Endothelial cell of umbilical vein (primary cell): ENCODE results near the gene KRTAP17-1. TPM values are rescaled to one million over a fixed set of nuclear protein-coding genes. Genes with fewer than 3 reads are reported as not detected.

Experiments
- BruUV-seq: library from RNA; stranded (reverse); fragments of 400-500 nt; replicated peaks from 2 replicates; lab custom pipeline; 2021; lab: Mats Ljungman, UMichigan
- CTCF ChIA-PET: fragments of 300-600, 350-600 bp; sonication (Branson Sonifier 250); formaldehyde crosslinking; loops from one replicate; lab custom pipeline; 2021; ENCODE audit warnings: antibody characterized with exemption, inconsistent platforms; lab: Charles Lee
- POLR2A ChIA-PET: fragments of 300-600, 350-600 bp; sonication (Branson Sonifier 250); formaldehyde crosslinking; loops from one replicate; lab custom pipeline; 2021; ENCODE audit warnings: antibody characterized with exemption, inconsistent platforms; lab: Charles Lee
- DNase-seq: peaks from one replicate; pipeline ENCODE4 v3.0.0-alpha.2; 2011; ENCODE audit warnings: low read depth, low spot score
- FAIRE-seq: peaks from 2 replicates; lab custom pipeline; 2011; peaks lifted over from hg19 to GRCh38; lab: Jason Lieb, UNC
- H2AFZ ChIP-seq: 2 replicates; pipeline ENCODE4 v1.6.0; 2012; ENCODE audit warnings: low read depth, low read length, control low read depth, inconsistent platforms
- H3K27ac ChIP-seq: 2 replicates; pipeline ENCODE4 v1.5.1; 2011; ENCODE audit warnings: low read depth, mild to moderate bottlenecking, control low read depth, low read length, moderate library complexity; ENCODE audit not compliant: insufficient read depth
- H3K27me3 ChIP-seq, 2 experiments: 2 replicates each; pipeline versions ENCODE4 v1.6.0 to v1.6.1; 2011; ENCODE audit warnings: low read length in 2 of 2, mixed read lengths in 1 of 2; ENCODE audit not compliant: control insufficient read depth in 2 of 2, insufficient read depth in 2 of 2
- H3K36me3 ChIP-seq, 2 experiments: 2 replicates in 1 of 2; 3 replicates in 1 of 2; pipeline ENCODE4 v1.5.1; 2011; ENCODE audit warnings: low read length in 2 of 2, mild to moderate bottlenecking in 1 of 2, moderate library complexity in 1 of 2; ENCODE audit not compliant: control insufficient read depth in 2 of 2, insufficient read depth in 2 of 2; ENCODE audit errors: extremely low read depth in 1 of 2
- H3K4me1 ChIP-seq: 3 replicates; pipeline ENCODE4 v1.5.1; 2011; ENCODE audit warnings: mild to moderate bottlenecking, low read length; ENCODE audit not compliant: control insufficient read depth, insufficient read depth; ENCODE audit errors: extremely low read depth
- H3K4me2 ChIP-seq: 2 replicates; pipeline ENCODE4 v1.6.1; 2011; ENCODE audit warnings: low read length, control low read depth, mixed read lengths; ENCODE audit not compliant: insufficient read depth
- H3K4me3 ChIP-seq, 3 experiments: fragments of 200-600 bp in 1 of 3; sonication (generic), shearing (Covaris generic) in 1 of 3; replicated peaks in 1 of 3; 2 replicates each; pipeline ENCODE4 v1.5.1; 2011 to 2016; ENCODE audit warnings: control low read depth in 3 of 3, low read length in 3 of 3, mild to moderate bottlenecking in 2 of 3, inconsistent platforms in 1 of 3, low read depth in 1 of 3, moderate library complexity in 1 of 3; ENCODE audit not compliant: insufficient read depth in 1 of 3
- H3K79me2 ChIP-seq: 2 replicates; pipeline ENCODE4 v1.6.0; 2012; ENCODE audit warnings: low read length, inconsistent platforms; ENCODE audit not compliant: control insufficient read depth, insufficient read depth
- H3K9ac ChIP-seq: replicated peaks from 2 replicates; pipeline ENCODE3; 2011; ENCODE audit warnings: low read length, control low read depth; ENCODE audit not compliant: insufficient read depth; ENCODE audit errors: extremely low read depth
- H3K9me1 ChIP-seq: replicated peaks from 3 replicates; pipeline ENCODE4 v1.6.0; 2011; ENCODE audit warnings: mild to moderate bottlenecking, low read length; ENCODE audit not compliant: control insufficient read depth, insufficient read depth; ENCODE audit errors: extremely low read depth
- H3K9me3 ChIP-seq: replicated peaks from 2 replicates; pipeline ENCODE4 v1.5.1; 2012; ENCODE audit warnings: low read length, inconsistent platforms; ENCODE audit not compliant: control insufficient read depth, insufficient read depth
- H4K20me1 ChIP-seq: replicated peaks from 2 replicates; pipeline ENCODE3; 2011; ENCODE audit warnings: mild to moderate bottlenecking, low read length; ENCODE audit not compliant: control insufficient read depth, insufficient read depth; ENCODE audit errors: extremely low read depth
- EZH2 ChIP-seq: IDR thresholded peaks from 2 replicates; pipeline ENCODE4 v1.6.1; 2012; ENCODE audit warnings: borderline replicate concordance, low read depth, mild to moderate bottlenecking, moderate library complexity, low read length, inconsistent platforms; ENCODE audit not compliant: severe bottlenecking
- FOS ChIP-seq: IDR thresholded peaks from 2 replicates; pipeline ENCODE4 v1.6.1; 2011; ENCODE audit warnings: mild to moderate bottlenecking, low read length, moderate library complexity, borderline replicate concordance; ENCODE audit not compliant: insufficient read depth
- GATA2 ChIP-seq: IDR thresholded peaks from 2 replicates; pipeline ENCODE4 v1.7.0; 2011; ENCODE audit warnings: low read depth, mild to moderate bottlenecking, moderate library complexity, mixed read lengths, low read length; ENCODE audit not compliant: insufficient read length, insufficient read depth
- JUN ChIP-seq: IDR thresholded peaks from 2 replicates; pipeline ENCODE4 v1.6.1; 2011; ENCODE audit warnings: borderline replicate concordance, low read depth; ENCODE audit not compliant: insufficient read length, insufficient read depth
- MYC ChIP-seq: IDR thresholded peaks from one replicate; pipeline ENCODE4 v1.6.1; 2011; ENCODE audit warnings: mild to moderate bottlenecking, low read depth, low read length
- POLR2AphosphoS5 ChIP-seq: IDR thresholded peaks from 2 replicates; pipeline ENCODE4 v1.6.1; 2012; ENCODE audit warnings: low read depth, mild to moderate bottlenecking, control low read depth, low read length, moderate library complexity; ENCODE audit not compliant: insufficient read depth
- dilution Hi-C: fragments of 300-500 bp; cut with MboI; formaldehyde crosslinking; loops from one replicate; pipeline ENCODE4 v1.15.0; 2019; ENCODE audit warnings: low sequenced_read_pairs; ENCODE audit not compliant: extremely low pct_ligation_motif_present
- intact Hi-C: fragments of 100-400 bp; cut with micrococcal nuclease; formaldehyde crosslinking; loops from one replicate; pipeline ENCODE4 v1.10.0; 2022
- polyA plus RNA-seq, 4 experiments: library from polyadenylated mRNA; depleted of rRNA in 3 of 4; stranded (reverse) in 3 of 4; unstranded in 1 of 4; fragments of >200 nt; gene quantifications; 2 replicates each; pipeline versions ENCODE4 v1.2.1 to v1.2.3, GENCODE V29; 2011 to 2012; ENCODE audit warnings: missing spikeins in 1 of 4
- total RNA-seq: library from RNA; stranded (reverse); gene quantifications from 2 replicates; pipeline ENCODE4 v1.2.3, GENCODE V29; 2021
- TF ChIP-seq, protein P1 (sequence below), 2 donors: IDR thresholded peaks; 1 replicate in 1 of 2; 2 replicates in 1 of 2; pipeline ENCODE4 v1.5.1; 2011; ENCODE audit warnings: low read length in 2 of 2, mild to moderate bottlenecking in 2 of 2, moderate library complexity in 2 of 2, control low read depth in 1 of 2, inconsistent platforms in 1 of 2, low read depth in 1 of 2; ENCODE audit not compliant: insufficient read depth in 1 of 2; ENCODE audit errors: extremely low read depth in 1 of 2
- TF ChIP-seq, protein P2 (sequence below): IDR thresholded peaks from 2 replicates; pipeline ENCODE4 v1.6.1; 2011; ENCODE audit not compliant: insufficient read depth, insufficient read length

Gene KRTAP17-1
- total and polyA plus RNA-seq, 2 donors (not counting 3 experiments of a cell fraction or from before 2014, with no cell fraction given), result not detected

DNA sequence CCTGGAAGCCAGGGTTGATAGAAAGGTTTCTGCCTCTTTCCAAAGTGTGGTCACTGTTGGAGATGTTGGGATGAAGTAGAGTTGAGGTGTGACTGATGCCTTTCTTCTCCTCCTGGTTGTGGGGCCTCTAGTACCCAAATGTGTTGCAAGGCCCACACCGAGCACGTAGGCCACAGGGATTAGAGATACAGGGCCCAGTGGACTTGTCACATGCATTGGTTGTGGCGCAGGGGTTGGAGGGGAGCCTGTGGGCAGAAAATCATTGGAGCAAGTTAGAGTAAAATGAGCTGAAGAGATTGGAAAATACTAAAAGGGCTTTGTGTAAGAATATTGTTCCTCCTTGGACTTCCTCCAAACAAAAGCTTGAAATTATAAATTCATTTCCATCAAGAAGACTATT, 30.5 kb upstream of the KRTAP17-1 start:
- H3K9me1 ChIP-seq, result no peaks in the 10 kb centered on the region
- no peaks in the 10 kb centered on the region for H3K36me3 ChIP-seq
- no peaks in the 10 kb centered on the region for H3K27me3 ChIP-seq
- H3K79me2 ChIP-seq, result no peaks in the 10 kb centered on the region
- no TSS peak for BruUV-seq
- H3K4me2 ChIP-seq, result no peak overlapping the region
- no peaks in the 10 kb centered on the region for H3K9me3 ChIP-seq
- no peak overlapping the region for H3K9ac ChIP-seq
- POLR2A ChIA-PET, result no interaction called here
- no peak for DNase-seq
- H4K20me1 ChIP-seq, result no peaks in the 10 kb centered on the region
- no peaks in the 10 kb centered on the region for H3K4me1 ChIP-seq
- no peak overlapping the region for H2AFZ ChIP-seq
- dilution Hi-C loops (no loop called here), intact Hi-C loops (no loop called here)
- no peak for FAIRE-seq
- no peak overlapping the region for H3K27ac ChIP-seq
- no peak for TF ChIP-seq EZH2
- TF ChIP-seq, protein P1, sequence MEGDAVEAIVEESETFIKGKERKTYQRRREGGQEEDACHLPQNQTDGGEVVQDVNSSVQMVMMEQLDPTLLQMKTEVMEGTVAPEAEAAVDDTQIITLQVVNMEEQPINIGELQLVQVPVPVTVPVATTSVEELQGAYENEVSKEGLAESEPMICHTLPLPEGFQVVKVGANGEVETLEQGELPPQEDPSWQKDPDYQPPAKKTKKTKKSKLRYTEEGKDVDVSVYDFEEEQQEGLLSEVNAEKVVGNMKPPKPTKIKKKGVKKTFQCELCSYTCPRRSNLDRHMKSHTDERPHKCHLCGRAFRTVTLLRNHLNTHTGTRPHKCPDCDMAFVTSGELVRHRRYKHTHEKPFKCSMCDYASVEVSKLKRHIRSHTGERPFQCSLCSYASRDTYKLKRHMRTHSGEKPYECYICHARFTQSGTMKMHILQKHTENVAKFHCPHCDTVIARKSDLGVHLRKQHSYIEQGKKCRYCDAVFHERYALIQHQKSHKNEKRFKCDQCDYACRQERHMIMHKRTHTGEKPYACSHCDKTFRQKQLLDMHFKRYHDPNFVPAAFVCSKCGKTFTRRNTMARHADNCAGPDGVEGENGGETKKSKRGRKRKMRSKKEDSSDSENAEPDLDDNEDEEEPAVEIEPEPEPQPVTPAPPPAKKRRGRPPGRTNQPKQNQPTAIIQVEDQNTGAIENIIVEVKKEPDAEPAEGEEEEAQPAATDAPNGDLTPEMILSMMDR (IDR thresholded peaks at IDR 0.05; ENCODE audit: extremely low read depth in 1 of 2, insufficient read depth in 1 of 2, low read depth in 1 of 2, low read length in 2 of 2), result no peak
- no peak for TF ChIP-seq JUN
- TF ChIP-seq, protein P2, sequence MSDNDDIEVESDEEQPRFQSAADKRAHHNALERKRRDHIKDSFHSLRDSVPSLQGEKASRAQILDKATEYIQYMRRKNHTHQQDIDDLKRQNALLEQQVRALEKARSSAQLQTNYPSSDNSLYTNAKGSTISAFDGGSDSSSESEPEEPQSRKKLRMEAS, result no peak
- no peak for TF ChIP-seq GATA2
- no peak for TF ChIP-seq POLR2AphosphoS5
- no peak for TF ChIP-seq FOS
- TF ChIP-seq MYC, result no peak
- CTCF ChIA-PET, result no interaction called here
- no peak overlapping the region for H3K4me3 ChIP-seq
